Right lobe of liver (tissue), 6 donors: Measurements from ENCODE around the gene TJP1. TPM values are rescaled to one million over a fixed set of nuclear protein-coding genes. Genes with fewer than 3 reads are reported as not detected.
A peak's percentile ranks its signal among the peaks of the same experiment; 100 is the strongest.

ENCODE experiments used
- ATAC-seq, 4 donors: fragments of 200-7000 bp; cut with Tn5 transposase; one replicate each; pipeline ENCODE4 v1.9.1; 2020; ENCODE audit warnings: mild to moderate bottlenecking in 4 of 4, moderate library complexity in 4 of 4
- DNase-seq, 3 donors: peaks; one replicate each; pipeline ENCODE4 v3.0.0-alpha.2; 2020
- H3K27ac ChIP-seq, 3 donors: fragments of 200-600 bp; one replicate each; pipeline ENCODE4 v1.8.0; 2022
- H3K27me3 ChIP-seq, 2 donors: fragments of 200-600 bp; one replicate each; pipeline ENCODE4 v1.8.0; 2022
- H3K36me3 ChIP-seq, 4 donors: fragments of 200-600 bp; sonication (generic) in 1 of 4; one replicate each; pipeline versions ENCODE4 v1.5.1 to v1.8.0; 2017 to 2022; ENCODE audit warnings: control low read depth in 1 of 4
- H3K4me1 ChIP-seq, 4 donors: fragments of 200-600 bp; sonication (generic) in 1 of 4; one replicate each; pipeline versions ENCODE4 v1.5.1 to v1.8.0; 2017 to 2022; ENCODE audit warnings: control low read depth in 1 of 4
- H3K4me3 ChIP-seq, 3 donors: fragments of 200-600 bp; one replicate each; pipeline ENCODE4 v1.8.0; 2022
- H3K9me3 ChIP-seq, 4 donors: fragments of 200-600 bp; sonication (generic) in 1 of 4; one replicate each; pipeline versions ENCODE4 v1.5.1 to v1.8.0; 2017 to 2022; ENCODE audit warnings: control low read depth in 1 of 4
- POLR2A ChIP-seq: fragments of 450-650 bp; IDR thresholded peaks from one replicate; pipeline ENCODE4 v1.6.1; 2017; ENCODE audit warnings: antibody characterized with exemption, mild to moderate bottlenecking
- WGBS: methylation state at CpG from one replicate; pipeline ENCODE4 v1.1.6; 2018; ENCODE audit warnings: low coverage, low lambda C conversion rate; ENCODE audit not compliant: insufficient coverage; ENCODE audit errors: missing lambda C conversion rate; 5-methylcytosine and 5-hydroxymethylcytosine counted together
- intact Hi-C, 2 donors: fragments of 100-400 bp; cut with DNase I; formaldehyde crosslinking; loops; one replicate each; pipeline versions ENCODE4 v1.11.2 to v1.14.1; 2022
- total RNA-seq, 6 experiments: library from RNA; depleted of rRNA in 2 of 6; stranded (reverse); fragments of >200 nt in 2 of 6; fragmentation: NEBNext Ultra II Directional in 3 of 6; extraction: Animal tissue kit (Norgen Biotek cat#: 25700) in 3 of 6; gene quantifications; one replicate each; pipeline versions ENCODE4 v1.1.0 to v1.2.4, GENCODE V29; 2016 to 2023
- TF ChIP-seq, protein P1 (sequence below), 4 donors: fragments of 200-600 bp in 3 of 4; fragments of 450-650 bp in 1 of 4; IDR thresholded peaks; one replicate each; pipeline versions ENCODE4 v1.5.1 to v1.8.0; 2016 to 2022; ENCODE audit warnings: antibody characterized with exemption in 4 of 4, mild to moderate bottlenecking in 2 of 4
- donor health status: DM: no; HTN: yes; CAD: no.
- donor health status: DM: no; HTN: no; CAD: no.
- donor health status: DM: no; HTN: no; CAD: no.
- donor health status: DM: no; HTN: yes; CAD: no.
- donor health status: DM: no; HTN: yes; CAD: no.

Gene TJP1
- total RNA-seq, 6 experiments from 2014 or later = 22.5 to 57.3 (median 35.9) TPM

DNA sequence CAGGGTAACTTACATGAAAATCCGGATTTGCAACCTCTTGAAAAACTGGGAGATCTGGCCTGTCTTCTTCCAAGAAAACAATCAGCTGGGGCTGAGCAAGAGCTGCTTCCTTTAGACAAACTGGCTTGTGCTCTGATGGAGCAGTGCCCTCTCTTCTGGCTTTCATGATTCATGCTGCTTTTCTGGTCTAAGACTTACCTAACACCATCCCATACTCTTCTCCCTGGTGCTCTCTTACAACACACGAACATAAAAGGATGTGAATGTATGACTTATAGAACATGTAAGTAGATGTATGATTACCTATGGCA is 9.9 kb downstream of the TJP1 start:
- ATAC-seq (peak in 1 of 4 donors; percentile 37), DNase-seq (no peak)
- 64% methylated on average over 2 of the region's 2 CpGs for WGBS
- Histone ChIP-seq H3K4me1 (peaks cover 0 to 31% (median 14%) of the 10 kb centered on the region in 4 donors), H3K9me3 (no peaks in the 10 kb centered on the region), H3K27me3 (no peaks in the 10 kb centered on the region), H3K27ac (no peak overlapping the region), H3K36me3 (no peaks in the 10 kb centered on the region), H3K4me3 (no peak overlapping the region)
- TF ChIP-seq, protein P1, sequence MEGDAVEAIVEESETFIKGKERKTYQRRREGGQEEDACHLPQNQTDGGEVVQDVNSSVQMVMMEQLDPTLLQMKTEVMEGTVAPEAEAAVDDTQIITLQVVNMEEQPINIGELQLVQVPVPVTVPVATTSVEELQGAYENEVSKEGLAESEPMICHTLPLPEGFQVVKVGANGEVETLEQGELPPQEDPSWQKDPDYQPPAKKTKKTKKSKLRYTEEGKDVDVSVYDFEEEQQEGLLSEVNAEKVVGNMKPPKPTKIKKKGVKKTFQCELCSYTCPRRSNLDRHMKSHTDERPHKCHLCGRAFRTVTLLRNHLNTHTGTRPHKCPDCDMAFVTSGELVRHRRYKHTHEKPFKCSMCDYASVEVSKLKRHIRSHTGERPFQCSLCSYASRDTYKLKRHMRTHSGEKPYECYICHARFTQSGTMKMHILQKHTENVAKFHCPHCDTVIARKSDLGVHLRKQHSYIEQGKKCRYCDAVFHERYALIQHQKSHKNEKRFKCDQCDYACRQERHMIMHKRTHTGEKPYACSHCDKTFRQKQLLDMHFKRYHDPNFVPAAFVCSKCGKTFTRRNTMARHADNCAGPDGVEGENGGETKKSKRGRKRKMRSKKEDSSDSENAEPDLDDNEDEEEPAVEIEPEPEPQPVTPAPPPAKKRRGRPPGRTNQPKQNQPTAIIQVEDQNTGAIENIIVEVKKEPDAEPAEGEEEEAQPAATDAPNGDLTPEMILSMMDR (IDR thresholded peaks at IDR 0.05) = no peak
- no peak for TF ChIP-seq POLR2A
- intact Hi-C loops = no loop called here

DNA sequence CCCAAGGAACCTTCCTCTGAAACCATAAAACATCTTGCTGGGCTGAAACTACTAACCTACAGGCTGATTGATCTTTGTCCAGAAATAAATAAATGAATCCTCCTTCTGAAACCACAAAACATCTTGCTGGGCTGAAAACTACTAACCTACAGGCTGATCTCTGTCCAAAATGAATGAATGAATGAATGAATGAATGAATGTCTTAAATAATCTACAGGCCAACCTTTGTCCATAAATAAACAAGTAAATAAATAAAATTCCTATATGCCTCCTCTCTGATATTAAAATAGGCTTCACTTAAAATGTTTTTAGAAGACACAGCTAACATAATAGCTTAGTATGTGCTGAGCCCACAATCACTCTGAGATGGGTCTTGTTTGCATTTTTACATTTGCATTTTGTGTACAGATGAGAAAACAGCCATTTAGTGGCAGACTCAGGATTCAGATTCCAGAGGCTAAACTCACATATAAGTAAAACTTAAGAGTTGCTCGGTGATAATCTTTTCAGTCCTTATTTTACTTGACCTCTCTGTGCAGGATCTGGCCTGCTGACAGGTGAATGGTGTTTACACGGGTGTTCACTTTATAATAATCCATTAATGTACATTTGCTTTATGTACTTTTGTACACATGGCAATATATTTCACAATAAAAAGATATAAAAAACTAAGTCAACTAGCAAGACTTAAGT is 10.4 kb downstream of the TJP1 start:
- Histone ChIP-seq H3K4me3 (no peak overlapping the region), H3K27me3 (no peaks in the 10 kb centered on the region), H3K4me1 (peaks cover 0 to 31% (median 14%) of the 10 kb centered on the region in 4 donors), H3K27ac (no peak overlapping the region), H3K9me3 (no peaks in the 10 kb centered on the region), H3K36me3 (no peaks in the 10 kb centered on the region)
- DNase-seq (no peak), ATAC-seq (no peak)
- intact Hi-C loops = no loop called here
- TF ChIP-seq POLR2A = no peak
- TF ChIP-seq, protein P1 (IDR thresholded peaks at IDR 0.05) = no peak
- 85% methylated on average over 2 of the region's 2 CpGs for WGBS

DNA sequence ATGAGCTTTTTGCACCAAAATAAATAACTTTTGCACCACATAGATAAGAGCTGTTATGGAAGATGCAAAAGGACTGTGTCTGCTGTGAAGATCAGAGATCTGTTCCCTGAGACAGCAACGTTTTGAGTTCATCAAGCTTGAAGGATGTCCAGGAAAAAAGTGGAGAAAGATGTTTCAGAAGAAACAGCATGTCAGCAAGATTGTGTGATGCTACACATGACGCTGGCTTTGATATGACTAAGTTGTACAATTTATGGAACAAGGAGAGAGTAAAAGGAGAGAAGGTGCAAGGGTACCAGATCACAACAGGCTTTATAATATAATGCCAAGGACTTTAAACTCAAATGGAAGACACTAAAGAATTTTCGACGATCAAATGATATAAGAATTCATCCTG is 16.6 kb downstream of the TJP1 start:
- 65% methylated on average over 4 of the region's 4 CpGs for WGBS
- intact Hi-C loops = no loop called here
- Histone ChIP-seq H3K27me3 (no peaks in the 10 kb centered on the region), H3K4me1 (peaks cover 0 to 26% (median 10%) of the 10 kb centered on the region in 4 donors), H3K27ac (no peak overlapping the region), H3K9me3 (no peaks in the 10 kb centered on the region), H3K36me3 (no peaks in the 10 kb centered on the region), H3K4me3 (no peak overlapping the region)
- DNase-seq = no peak
- TF ChIP-seq, protein P1 (IDR thresholded peaks at IDR 0.05) = no peak
- TF ChIP-seq POLR2A = no peak
- no peak for ATAC-seq

DNA sequence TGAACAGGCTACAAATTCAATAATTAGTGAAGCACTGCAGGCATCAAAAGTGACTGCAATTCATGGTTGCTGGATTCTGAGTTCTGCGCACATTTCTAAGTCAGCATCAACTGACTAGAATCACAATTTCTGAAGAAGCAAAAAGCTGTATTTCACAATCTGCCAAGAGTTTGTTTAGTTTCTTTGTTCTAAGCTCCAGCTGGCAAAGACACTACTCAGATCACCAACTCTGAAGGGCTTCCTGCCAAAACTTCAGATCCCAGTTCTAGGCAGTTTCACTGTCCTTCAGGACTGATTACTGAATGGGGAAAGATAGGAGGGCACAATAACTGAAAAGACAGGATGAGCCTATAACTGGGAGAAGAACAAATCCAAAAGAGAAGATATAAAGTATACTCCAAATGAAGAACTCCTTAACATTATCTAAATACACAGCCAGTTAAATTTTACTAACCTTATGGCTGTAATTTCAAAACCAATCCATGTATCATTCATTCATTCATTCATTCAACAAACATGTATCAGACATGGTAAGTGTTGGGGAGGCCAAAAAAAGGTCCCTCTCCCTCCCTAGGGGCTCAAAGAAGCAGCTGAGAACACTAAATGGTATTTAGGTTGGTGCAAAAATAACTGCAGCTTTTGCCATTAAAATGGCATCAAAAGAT is 17.1 kb downstream of the TJP1 start:
- H3K9me3 ChIP-seq = no peaks in the 10 kb centered on the region
- DNase-seq (peak in 2 of 3 donors; percentile 16 to 72), ATAC-seq (peak; percentile 94 to 98 (median 95))
- no peak overlapping the region for H3K4me3 ChIP-seq
- TF ChIP-seq POLR2A = no peak
- TF ChIP-seq, protein P1 (IDR thresholded peaks at IDR 0.05) = no peak
- intact Hi-C loops = no loop called here
- no peaks in the 10 kb centered on the region for H3K27me3 ChIP-seq
- 23% methylated on average over 1 of the region's 1 CpG for whole genome bisulfite sequencing
- H3K27ac ChIP-seq = peak overlapping the region in 1 of 3 donors; percentile 7
- peaks cover 0 to 21% (median 10%) of the 10 kb centered on the region in 4 donors for H3K4me1 ChIP-seq
- H3K36me3 ChIP-seq = no peaks in the 10 kb centered on the region
